B cell (primary cell): ENCODE measurements around the gene PEX6.

Experiments used
- CTCF ChIP-seq: fragments of 200-600 bp; IDR thresholded peaks from one replicate; pipeline ENCODE4 v1.8.0; 2022; ENCODE audit warnings: antibody characterized with exemption, mild to moderate bottlenecking
- EZH2 ChIP-seq: IDR thresholded peaks from 2 replicates; pipeline ENCODE4 v1.6.1; 2012; ENCODE audit warnings: borderline replicate concordance, low read depth, mild to moderate bottlenecking, moderate library complexity, low read length; ENCODE audit not compliant: insufficient read depth, poor library complexity, severe bottlenecking

GRCh38 chr6:43016943-43017334 lies 38.0 kb upstream of the PEX6 start:
- TF ChIP-seq CTCF (no peak), EZH2 (no peak)
